IMR-90 (cell line): ENCODE measurements around the gene MARVELD3. TPM values are rescaled to one million over a fixed set of nuclear protein-coding genes. Genes with fewer than 3 reads are reported as not detected.
"Not testable (repeated sequence)": the region's sequence is repeated elsewhere in the genome, so short reads cannot be mapped to it uniquely, and the experiment has no call there.

Experiments
- ATAC-seq: fragments of 200-7000 bp; cut with Tn5 transposase; 2 replicates; pipeline ENCODE4 v1.9.1; 2020; ENCODE audit warnings: low read depth, mild to moderate bottlenecking, moderate library complexity
- BruUV-seq: library from RNA; stranded (reverse); fragments of 400-500 nt; replicated peaks from 2 replicates; lab custom pipeline; 2021; lab: Mats Ljungman, UMichigan
- CTCF ChIA-PET: fragments of 300-600 bp; formaldehyde crosslinking; extraction: SDS; loops from one replicate; lab custom pipeline; 2021; ENCODE audit warnings: antibody characterized with exemption; lab: Yijun Ruan, JAX
- POLR2A ChIA-PET: fragments of 300-600 bp; sonication (Branson Sonifier 250); formaldehyde crosslinking; loops from one replicate; lab custom pipeline; 2022; ENCODE audit warnings: antibody characterized with exemption; ENCODE audit not compliant: unreplicated experiment; lab: Charles Lee
- DNase-seq: peaks from one replicate; pipeline ENCODE4 v3.0.0; 2013
- H2AFZ ChIP-seq: replicated peaks from 2 replicates; pipeline ENCODE3; 2013; ENCODE audit warnings: low read length, mild to moderate bottlenecking; ENCODE audit not compliant: poor library complexity
- H2AK5ac ChIP-seq: 2 replicates; pipeline ENCODE4 v1.6.1; 2013; ENCODE audit warnings: low read depth, low read length, inconsistent platforms
- H2AK9ac ChIP-seq: replicated peaks from 2 replicates; pipeline ENCODE3; 2013; ENCODE audit warnings: mild to moderate bottlenecking, low read depth, low read length, moderate library complexity; ENCODE audit not compliant: poor library complexity
- H2BK120ac ChIP-seq: 2 replicates; pipeline ENCODE4 v1.6.1; 2013; ENCODE audit warnings: low read depth, low read length, inconsistent platforms
- H2BK15ac ChIP-seq: 3 replicates; pipeline ENCODE4 v1.6.1; 2013; ENCODE audit warnings: low read depth, low read length, inconsistent platforms
- H2BK20ac ChIP-seq: 2 replicates; pipeline ENCODE4 v1.6.1; 2013; ENCODE audit warnings: low read depth, mild to moderate bottlenecking, inconsistent platforms, low read length, moderate library complexity
- H2BK5ac ChIP-seq: 2 replicates; pipeline ENCODE4 v1.6.1; 2013; ENCODE audit warnings: mild to moderate bottlenecking, low read depth, low read length, inconsistent platforms; ENCODE audit not compliant: poor library complexity, severe bottlenecking
- H3K14ac ChIP-seq: replicated peaks from 2 replicates; pipeline ENCODE4 v1.6.1; 2013; ENCODE audit warnings: low read depth, low read length, inconsistent platforms
- H3K18ac ChIP-seq: 2 replicates; pipeline ENCODE4 v1.6.1; 2013; ENCODE audit warnings: low read depth, low read length, control low read depth
- H3K23ac ChIP-seq: 2 replicates; pipeline ENCODE4 v1.6.1; 2013; ENCODE audit warnings: low read depth, low read length, inconsistent platforms
- H3K27ac ChIP-seq: 2 replicates; pipeline ENCODE4 v1.5.1; 2013; ENCODE audit warnings: mild to moderate bottlenecking, control low read depth, low read length; ENCODE audit not compliant: insufficient read depth
- H3K27me3 ChIP-seq: 2 replicates; pipeline ENCODE4 v1.6.1; 2013; ENCODE audit warnings: low read length; ENCODE audit not compliant: control insufficient read depth, insufficient read depth
- H3K36me3 ChIP-seq: 2 replicates; pipeline ENCODE4 v1.6.1; 2013; ENCODE audit warnings: low read length, mixed read lengths; ENCODE audit not compliant: control insufficient read depth, insufficient read depth
- H3K4ac ChIP-seq: 2 replicates; pipeline ENCODE4 v1.6.1; 2013; ENCODE audit warnings: low read depth, low read length, inconsistent platforms
- H3K4me1 ChIP-seq: 2 replicates; pipeline ENCODE4 v1.6.1; 2013; ENCODE audit warnings: low read length, mixed read lengths; ENCODE audit not compliant: control insufficient read depth, insufficient read depth
- H3K4me2 ChIP-seq: 2 replicates; pipeline ENCODE4 v1.6.1; 2013; ENCODE audit warnings: low read depth, mild to moderate bottlenecking, control low read depth, low read length, moderate library complexity
- H3K4me3 ChIP-seq: 2 replicates; pipeline ENCODE4 v1.5.1; 2013; ENCODE audit warnings: low read depth, mild to moderate bottlenecking, control low read depth, low read length, moderate library complexity; ENCODE audit not compliant: insufficient read depth
- H3K56ac ChIP-seq: 2 replicates; pipeline ENCODE4 v1.6.1; 2013; ENCODE audit warnings: low read length, inconsistent platforms; ENCODE audit not compliant: insufficient read depth; ENCODE audit errors: extremely low read depth
- H3K79me1 ChIP-seq, 2 experiments: 2 replicates each; pipeline ENCODE4 v1.6.1; 2013; ENCODE audit warnings: low read length in 2 of 2, inconsistent platforms in 1 of 2, low read depth in 1 of 2
- H3K9ac ChIP-seq: 2 replicates; pipeline ENCODE4 v1.6.1; 2013; ENCODE audit warnings: low read depth, low read length, control low read depth
- H3K9me1 ChIP-seq: 2 replicates; pipeline ENCODE4 v1.6.1; 2013; ENCODE audit warnings: low read length, inconsistent platforms; ENCODE audit not compliant: insufficient read depth
- H3K9me3 ChIP-seq: 2 replicates; pipeline ENCODE4 v1.6.1; 2013; ENCODE audit warnings: low read length; ENCODE audit not compliant: control insufficient read depth, insufficient read depth
- H4K20me1 ChIP-seq: 2 replicates; pipeline ENCODE4 v1.6.1; 2013; ENCODE audit warnings: low read length, inconsistent platforms; ENCODE audit not compliant: insufficient read depth
- H4K5ac ChIP-seq: 2 replicates; pipeline ENCODE4 v1.6.1; 2013; ENCODE audit warnings: mild to moderate bottlenecking, low read depth, low read length, control low read depth
- H4K8ac ChIP-seq, 2 experiments: 2 replicates each; pipeline ENCODE4 v1.6.1; 2013; ENCODE audit warnings: low read depth in 2 of 2, low read length in 2 of 2, control low read depth in 1 of 2, inconsistent platforms in 1 of 2
- H4K91ac ChIP-seq: 2 replicates; pipeline ENCODE4 v1.6.1; 2013; ENCODE audit warnings: low read depth, low read length, inconsistent platforms; ENCODE audit not compliant: insufficient read depth
- WGBS, 2 experiments: methylation state at CpG; one replicate each; pipeline versions ENCODE4 v1.1.5 to v1.1.7; 2013; ENCODE audit warnings: missing lambda C conversion rate in 2 of 2; ENCODE audit not compliant: insufficient read length in 1 of 2; ENCODE audit errors: extremely low coverage in 2 of 2; 5-methylcytosine and 5-hydroxymethylcytosine counted together
- dilution Hi-C: fragments of 300-500 bp; cut with HindIII; formaldehyde crosslinking; loops from one replicate; pipeline ENCODE4 v1.14.3; 2018; ENCODE audit warnings: low sequenced_read_pairs; ENCODE audit not compliant: unreplicated experiment
- in situ Hi-C: fragments of 300-500 bp; cut with MboI; formaldehyde crosslinking; loops from 3 replicates; pipeline ENCODE4 v1.14.3; 2019; ENCODE audit warnings: low sequenced_read_pairs, inconsistent platforms, mixed read lengths
- intact Hi-C: fragments of 100-400 bp; cut with micrococcal nuclease; formaldehyde crosslinking; loops from 2 replicates; pipeline ENCODE4 v1.10.0; 2022
- polyA plus RNA-seq, 3 experiments: library from polyadenylated mRNA; depleted of rRNA; stranded (reverse); fragments of >200 nt; gene quantifications; 2 replicates each; pipeline ENCODE4 v1.2.3, GENCODE V29; 2012; ENCODE audit warnings: low replicate concordance in 1 of 3
- total RNA-seq: library from RNA; depleted of rRNA; stranded (reverse); fragments of >200 nt; gene quantifications from 2 replicates; pipeline ENCODE4 v1.2.3, GENCODE V29; 2012

MARVELD3 gene
- total and polyA plus RNA-seq, 2 of the 4 experiments (the other 2 are of a cell fraction) = not detected

- H2AK5ac ChIP-seq, H3K9me1 ChIP-seq, H3K4ac ChIP-seq, H2BK20ac ChIP-seq, H3K23ac ChIP-seq, H3K9me3 ChIP-seq, BruUV-seq, H3K27ac ChIP-seq, ATAC-seq, H3K18ac ChIP-seq, H3K36me3 ChIP-seq, H2BK15ac ChIP-seq, H3K9ac ChIP-seq, H4K5ac ChIP-seq, H2AK9ac ChIP-seq, H4K91ac ChIP-seq, H4K20me1 ChIP-seq, H2BK5ac ChIP-seq, intact Hi-C loops, H4K8ac ChIP-seq, in situ Hi-C loops, H3K56ac ChIP-seq, H3K4me2 ChIP-seq, H3K4me1 ChIP-seq, dilution Hi-C loops, H3K4me3 ChIP-seq, CTCF ChIA-PET, DNase-seq, POLR2A ChIA-PET, H3K27me3 ChIP-seq, H2AFZ ChIP-seq, H2BK120ac ChIP-seq, H3K14ac ChIP-seq, H3K79me1 ChIP-seq: not testable (repeated sequence)
- no CpG with 5 or more reads among the region's 2 CpGs for WGBS, 2 experiments
These were observed 27.6 kb upstream of the MARVELD3 start for GRCh38 chr16:71598426-71598825.
